Measurements from ENCODE around the gene STH. TPM values are rescaled to one million over a fixed set of nuclear protein-coding genes. Genes with fewer than 3 reads are reported as not detected.

Gene STH
- total RNA-seq, 1 experiment from 2014 or later = not detected

GRCh38 chr17:45995627-45996270, 3.3 kb upstream of the STH start:
- no TSS peak for BruUV-seq (replicated peaks)
- no peaks in the 10 kb centered on the region for H3K36me3 ChIP-seq (ENCODE audit: control insufficient read depth, insufficient read depth, low read length)
- intact Hi-C loops (cut with micrococcal nuclease; ENCODE audit: unreplicated experiment) (no loop called here), in situ Hi-C loops (cut with HindIII; ENCODE audit: low pct_unique_long_range_greater_than_20kb, low sequenced_read_pairs) (no loop called here)
- ATAC-seq (0 out of 2 replicates have a peak, but pooled peaks have one; percentile 35), DNase-seq (ENCODE audit: low read depth, low spot score) (no peak)
- no peak overlapping the region for H3K27ac ChIP-seq (ENCODE audit: low read length)
- CTCF ChIA-PET = no interaction called here
- no peaks in the 10 kb centered on the region for H3K9me3 ChIP-seq (ENCODE audit: control insufficient read depth, insufficient read depth, low read depth, low read length)
- POLR2A ChIA-PET = no interaction called here
- TF ChIP-seq SIN3A (IDR thresholded peaks at IDR 0.05; ENCODE audit: borderline replicate concordance, insufficient read depth, low read depth, low read length) (no peak), REST (IDR thresholded peaks at IDR 0.05; ENCODE audit: insufficient read depth in 1 of 2, low read depth in 2 of 2, low read length in 1 of 2) (no peak), POLR2AphosphoS5 (IDR thresholded peaks at IDR 0.05; ENCODE audit: low read depth, low read length) (no peak)
- H3K27me3 ChIP-seq (ENCODE audit: control insufficient read depth, insufficient read depth, low read length) = no peaks in the 10 kb centered on the region
- H3K4me1 ChIP-seq (ENCODE audit: control insufficient read depth, insufficient read depth, low read length) = no peaks in the 10 kb centered on the region
- no peak overlapping the region for H3K4me3 ChIP-seq (ENCODE audit: low read depth in 2 of 2, low read length in 2 of 2)

- BruUV-seq (replicated peaks) = no TSS peak
- Histone ChIP-seq H3K27ac (ENCODE audit: low read length) (no peak overlapping the region), H3K27me3 (ENCODE audit: control insufficient read depth, insufficient read depth, low read length) (no peaks in the 10 kb centered on the region), H3K9me3 (ENCODE audit: control insufficient read depth, insufficient read depth, low read depth, low read length) (no peaks in the 10 kb centered on the region), H3K4me3 (ENCODE audit: low read depth in 2 of 2, low read length in 2 of 2) (no peak overlapping the region), H3K36me3 (ENCODE audit: control insufficient read depth, insufficient read depth, low read length) (no peaks in the 10 kb centered on the region), H3K4me1 (ENCODE audit: control insufficient read depth, insufficient read depth, low read length) (no peaks in the 10 kb centered on the region)
- intact Hi-C loops (cut with micrococcal nuclease; ENCODE audit: unreplicated experiment) (no loop called here), in situ Hi-C loops (cut with HindIII; ENCODE audit: low pct_unique_long_range_greater_than_20kb, low sequenced_read_pairs) (no loop called here)
- ATAC-seq (no peak), DNase-seq (ENCODE audit: low read depth, low spot score) (no peak)
- TF ChIP-seq SIN3A (IDR thresholded peaks at IDR 0.05; ENCODE audit: borderline replicate concordance, insufficient read depth, low read depth, low read length) (no peak), POLR2AphosphoS5 (IDR thresholded peaks at IDR 0.05; ENCODE audit: low read depth, low read length) (no peak), TCF7L2 (IDR thresholded peaks at IDR 0.05; ENCODE audit: low read depth, low read length) (no peak), CTCF (IDR thresholded peaks at IDR 0.05) (no peak), REST (IDR thresholded peaks at IDR 0.05; ENCODE audit: insufficient read depth in 1 of 2, low read depth in 2 of 2, low read length in 1 of 2) (no peak)
- ChIA-PET POLR2A (no interaction called here), CTCF (no interaction called here)
Observed at GRCh38 chr17:45996282-45996937, 2.6 kb upstream of the STH start.
